Natural killer cell (primary cell): ENCODE data around the gene RAB20. TPM values are rescaled to one million over a fixed set of nuclear protein-coding genes. Genes with fewer than 3 reads are reported as not detected.

Source experiments
- ATAC-seq, 3 donors: fragments of 150-1000 bp in 2 of 3; fragments of 200-7000 bp in 1 of 3; cut with Tn5 transposase; 1 replicate in 1 of 3; 2 replicates in 2 of 3; pipeline ENCODE4 v1.10.0; 2021; ENCODE audit warnings: mild to moderate bottlenecking in 2 of 3, moderate library complexity in 2 of 3
- DNase-seq, 2 donors: peaks; one replicate each; pipeline versions ENCODE4 v3.0.0 to v3.0.0-alpha.2; 2013 to 2021; ENCODE audit warnings: mixed read lengths in 1 of 2
- H3K27ac ChIP-seq: one replicate; pipeline ENCODE4 v1.5.1; 2013; ENCODE audit warnings: mild to moderate bottlenecking, low read length
- H3K27me3 ChIP-seq: one replicate; pipeline ENCODE4 v1.6.1; 2013; ENCODE audit warnings: low read length; ENCODE audit not compliant: control insufficient read depth, insufficient read depth
- H3K36me3 ChIP-seq: one replicate; pipeline ENCODE4 v1.6.1; 2013; ENCODE audit warnings: low read length; ENCODE audit not compliant: control insufficient read depth, insufficient read depth
- H3K4me1 ChIP-seq: one replicate; pipeline ENCODE4 v1.6.1; 2013; ENCODE audit warnings: low read length; ENCODE audit not compliant: control insufficient read depth, insufficient read depth
- H3K4me3 ChIP-seq: one replicate; pipeline ENCODE4 v1.5.1; 2013; ENCODE audit warnings: low read length
- H3K9me3 ChIP-seq: one replicate; pipeline ENCODE4 v1.6.1; 2013; ENCODE audit warnings: low read length; ENCODE audit not compliant: control insufficient read depth, insufficient read depth
- H3K27ac Mint-ChIP-seq, 2 donors: one replicate each; pipeline ENCODE4 v1.8.0; 2022; ENCODE audit warnings: mild to moderate bottlenecking in 2 of 2, mixed read lengths in 2 of 2, moderate library complexity in 1 of 2
- H3K27me3 Mint-ChIP-seq, 2 donors: one replicate each; pipeline ENCODE4 v1.8.0; 2022; ENCODE audit warnings: low read depth in 2 of 2, mixed read lengths in 2 of 2
- H3K36me3 Mint-ChIP-seq: one replicate; pipeline ENCODE4 v1.8.0; 2022; ENCODE audit warnings: mixed read lengths
- H3K4me1 Mint-ChIP-seq, 2 donors: one replicate each; pipeline ENCODE4 v1.8.0; 2022; ENCODE audit warnings: mixed read lengths in 2 of 2
- H3K4me3 Mint-ChIP-seq: one replicate; pipeline ENCODE4 v1.8.0; 2022; ENCODE audit warnings: mild to moderate bottlenecking, moderate library complexity, mixed read lengths
- H3K9me3 Mint-ChIP-seq, 2 donors: one replicate each; pipeline ENCODE4 v1.8.0; 2022; ENCODE audit warnings: mixed read lengths in 2 of 2
- whole genome bisulfite sequencing: methylation state at CpG from one replicate; pipeline ENCODE4 v1.1.7; 2013; ENCODE audit warnings: missing lambda C conversion rate; ENCODE audit not compliant: insufficient coverage; 5-methylcytosine and 5-hydroxymethylcytosine counted together
- intact Hi-C: fragments of 100-400 bp; cut with micrococcal nuclease; formaldehyde crosslinking; loops from one replicate; pipeline ENCODE4 v1.14.2; 2022
- total RNA-seq, 4 donors: library from RNA; stranded (reverse); fragments of 120-200 nt in 1 of 4; gene quantifications; one replicate each; pipeline versions ENCODE4 v1.2.3 to v1.2.4, GENCODE V29; 2013 to 2022
- TF ChIP-seq, protein P1 (sequence below): fragments of 200-600 bp; IDR thresholded peaks from one replicate; pipeline ENCODE4 v1.8.0; 2022; ENCODE audit warnings: antibody characterized with exemption

Gene RAB20
- total RNA-seq, 3 donors from 2014 or later (not counting 1 experiment from before 2014, with no cell fraction given), result 1.0 to 3.3 (median 1.2) TPM

DNA sequence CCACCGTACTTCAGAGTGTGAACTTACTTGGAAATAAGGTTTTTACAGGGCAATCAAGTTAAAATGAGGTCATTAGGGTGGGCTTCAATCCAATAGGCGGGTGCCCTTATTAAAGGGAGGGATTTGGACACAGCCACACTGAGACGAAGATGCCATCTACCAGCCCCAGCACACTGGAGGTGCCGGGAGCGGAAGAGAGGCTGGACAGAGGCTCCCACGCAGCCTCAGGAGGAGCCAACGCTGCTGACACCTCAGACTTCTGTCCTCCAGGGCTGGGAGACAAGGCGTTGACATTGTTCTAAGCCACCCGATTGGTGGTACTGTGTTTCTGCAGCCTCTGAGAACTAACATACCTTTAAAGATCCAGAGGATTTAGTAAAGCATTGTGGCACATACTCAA, 12.6 kb upstream of the RAB20 start:
- H3K9me3 ChIP-seq, result no peaks in the 10 kb centered on the region

DNA sequence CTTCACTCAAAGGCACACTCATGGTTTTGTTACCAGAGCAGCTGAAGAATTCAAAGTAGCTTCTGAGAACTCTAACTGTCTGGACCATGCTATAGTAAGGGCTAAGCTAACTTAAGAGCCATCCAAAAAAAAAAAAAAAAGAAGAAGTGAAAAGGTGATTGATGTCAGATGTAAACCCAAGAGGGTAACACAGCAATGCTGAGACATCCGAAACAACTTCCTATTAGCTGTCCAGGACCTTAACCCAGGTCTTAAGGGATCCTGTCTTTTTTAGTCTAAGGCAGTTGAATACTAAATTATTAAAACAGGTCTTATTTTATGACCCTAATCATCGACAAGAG, 11.2 kb upstream of the RAB20 start:
- DNase-seq, result no peak
- Mint-ChIP-seq H3K36me3 (no peaks in the 10 kb centered on the region), H3K4me1 (peaks cover 0 to 10% of the 10 kb centered on the region in 2 donors), H3K9me3 (no peaks in the 10 kb centered on the region), H3K27me3 (peaks cover 34 to 52% of the 10 kb centered on the region in 2 donors), H3K4me3 (no peak overlapping the region), H3K27ac (no peak overlapping the region)
- TF ChIP-seq, protein P1, sequence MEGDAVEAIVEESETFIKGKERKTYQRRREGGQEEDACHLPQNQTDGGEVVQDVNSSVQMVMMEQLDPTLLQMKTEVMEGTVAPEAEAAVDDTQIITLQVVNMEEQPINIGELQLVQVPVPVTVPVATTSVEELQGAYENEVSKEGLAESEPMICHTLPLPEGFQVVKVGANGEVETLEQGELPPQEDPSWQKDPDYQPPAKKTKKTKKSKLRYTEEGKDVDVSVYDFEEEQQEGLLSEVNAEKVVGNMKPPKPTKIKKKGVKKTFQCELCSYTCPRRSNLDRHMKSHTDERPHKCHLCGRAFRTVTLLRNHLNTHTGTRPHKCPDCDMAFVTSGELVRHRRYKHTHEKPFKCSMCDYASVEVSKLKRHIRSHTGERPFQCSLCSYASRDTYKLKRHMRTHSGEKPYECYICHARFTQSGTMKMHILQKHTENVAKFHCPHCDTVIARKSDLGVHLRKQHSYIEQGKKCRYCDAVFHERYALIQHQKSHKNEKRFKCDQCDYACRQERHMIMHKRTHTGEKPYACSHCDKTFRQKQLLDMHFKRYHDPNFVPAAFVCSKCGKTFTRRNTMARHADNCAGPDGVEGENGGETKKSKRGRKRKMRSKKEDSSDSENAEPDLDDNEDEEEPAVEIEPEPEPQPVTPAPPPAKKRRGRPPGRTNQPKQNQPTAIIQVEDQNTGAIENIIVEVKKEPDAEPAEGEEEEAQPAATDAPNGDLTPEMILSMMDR, result no peak
- intact Hi-C loops, result no loop called here
- Histone ChIP-seq H3K27me3 (no peaks in the 10 kb centered on the region), H3K4me3 (no peak overlapping the region), H3K9me3 (no peaks in the 10 kb centered on the region), H3K4me1 (peaks cover 10% of the 10 kb centered on the region), H3K36me3 (no peaks in the 10 kb centered on the region), H3K27ac (no peak overlapping the region)
- ATAC-seq, result no peak
- WGBS, result 83% methylated on average over 2 of the region's 2 CpGs

More for the DNA sequence above, 12.6 kb upstream of the RAB20 start:
- Mint-ChIP-seq H3K27me3 (peaks cover 32 to 48% of the 10 kb centered on the region in 2 donors), H3K4me3 (no peak overlapping the region), H3K9me3 (no peaks in the 10 kb centered on the region), H3K36me3 (no peaks in the 10 kb centered on the region), H3K27ac (no peak overlapping the region), H3K4me1 (peaks cover 0 to 10% of the 10 kb centered on the region in 2 donors)
- no peak overlapping the region for H3K27ac ChIP-seq
- ATAC-seq (no peak), DNase-seq (no peak)
- WGBS, result 86% methylated on average over 9 of the region's 9 CpGs
- no peaks in the 10 kb centered on the region for H3K36me3 ChIP-seq
- peaks cover 10% of the 10 kb centered on the region for H3K4me1 ChIP-seq
- H3K27me3 ChIP-seq, result no peaks in the 10 kb centered on the region
- intact Hi-C loops, result no loop called here
- TF ChIP-seq, protein P1, result no peak
- no peak overlapping the region for H3K4me3 ChIP-seq

DNA sequence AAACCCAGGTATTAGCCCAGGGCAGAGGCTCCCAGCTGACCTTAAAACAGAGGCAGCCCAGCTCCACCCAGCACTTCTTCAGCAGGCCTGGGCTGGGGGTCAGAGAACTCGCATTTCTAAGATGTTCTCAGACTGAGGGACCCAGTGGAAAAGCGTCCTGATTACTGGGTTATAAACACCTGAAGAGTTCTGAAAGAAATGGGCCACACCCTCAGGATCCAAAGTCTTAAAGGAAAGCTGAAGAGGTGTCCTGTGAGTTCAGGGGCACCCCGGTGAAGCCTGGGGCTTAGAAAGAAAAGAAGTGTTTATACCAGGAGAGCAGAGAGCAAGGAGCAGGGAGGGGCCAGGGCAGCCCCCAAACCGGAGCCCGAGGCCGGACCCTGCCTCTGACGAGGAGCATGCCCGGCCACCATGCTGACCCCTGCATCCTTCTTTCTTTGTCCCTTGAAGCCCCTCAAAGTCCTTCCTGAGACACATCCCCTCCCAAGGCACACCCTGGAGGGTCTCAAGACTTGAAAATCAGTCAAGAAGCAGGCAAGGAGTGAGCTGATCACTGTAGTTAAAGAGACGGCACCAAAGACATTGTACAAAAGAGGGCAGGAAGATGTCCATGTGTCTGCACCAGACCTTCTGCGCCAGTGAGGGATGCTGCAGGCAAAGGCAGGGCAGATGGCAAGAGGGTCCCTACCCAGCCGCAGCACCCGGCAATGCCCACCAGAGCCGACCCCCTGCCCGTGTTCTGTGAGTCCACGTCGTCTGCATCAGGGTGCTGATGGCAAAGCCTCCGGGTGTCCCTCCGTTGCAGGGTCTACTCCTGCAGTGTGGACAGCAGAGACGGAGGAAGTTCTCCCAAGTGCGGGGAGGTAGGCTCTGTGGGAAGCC, 10.6 kb upstream of the RAB20 start:
- no peaks in the 10 kb centered on the region for H3K9me3 ChIP-seq
- Mint-ChIP-seq H3K27me3 (peaks cover 33 to 52% of the 10 kb centered on the region in 2 donors), H3K4me1 (peaks cover 0 to 10% of the 10 kb centered on the region in 2 donors), H3K27ac (no peak overlapping the region), H3K36me3 (no peaks in the 10 kb centered on the region), H3K4me3 (no peak overlapping the region), H3K9me3 (no peaks in the 10 kb centered on the region)
- H3K27me3 ChIP-seq, result no peaks in the 10 kb centered on the region
- H3K36me3 ChIP-seq, result no peaks in the 10 kb centered on the region
- no peak overlapping the region for H3K4me3 ChIP-seq
- 92% methylated on average over 20 of the region's 20 CpGs for WGBS
- peaks cover 10% of the 10 kb centered on the region for H3K4me1 ChIP-seq
- intact Hi-C loops, result no loop called here
- no peak overlapping the region for H3K27ac ChIP-seq
- TF ChIP-seq, protein P1, result no peak
- ATAC-seq (no peak), DNase-seq (no peak)
